Hepatocyte (in vitro differentiated cells): ENCODE results near the gene MALAT1. TPM values are rescaled to one million over a fixed set of nuclear protein-coding genes. Genes with fewer than 3 reads are reported as not detected.

Experiments
- DNase-seq: peaks from one replicate; pipeline ENCODE4 v3.0.0-alpha.2; 2016; ENCODE audit warnings: low spot score
- H2AFZ ChIP-seq: fragments of 200-600 bp; sonication (generic); 2 replicates; pipeline ENCODE4 v1.6.0; 2016; ENCODE audit warnings: antibody characterized with exemption, mild to moderate bottlenecking
- H3K27ac ChIP-seq: fragments of 200-600 bp; sonication (generic); 2 replicates; pipeline ENCODE4 v1.5.1; 2016; ENCODE audit warnings: mild to moderate bottlenecking
- H3K27me3 ChIP-seq: fragments of 200-600 bp; sonication (generic); 2 replicates; pipeline ENCODE4 v1.6.1; 2016
- H3K36me3 ChIP-seq: fragments of 200-600 bp; sonication (generic); replicated peaks from 2 replicates; pipeline ENCODE4 v1.5.1; 2016; ENCODE audit warnings: low read depth; ENCODE audit not compliant: insufficient read depth
- H3K4me1 ChIP-seq: fragments of 200-600 bp; sonication (generic); 2 replicates; pipeline ENCODE4 v1.5.1; 2016; ENCODE audit warnings: mild to moderate bottlenecking, moderate library complexity; ENCODE audit not compliant: insufficient read depth
- H3K4me2 ChIP-seq: fragments of 200-600 bp; sonication (generic); 2 replicates; pipeline ENCODE4 v1.6.0; 2016
- H3K4me3 ChIP-seq: fragments of 200-600 bp; sonication (generic); 2 replicates; pipeline ENCODE4 v1.5.1; 2016; ENCODE audit warnings: mild to moderate bottlenecking
- H3K79me2 ChIP-seq: fragments of 200-600 bp; sonication (generic); 2 replicates; pipeline ENCODE4 v1.6.0; 2017; ENCODE audit warnings: mild to moderate bottlenecking
- H3K9me2 ChIP-seq: fragments of 200-600 bp; sonication (generic); replicated peaks from 2 replicates; pipeline ENCODE4 v1.6.0; 2017; ENCODE audit warnings: mild to moderate bottlenecking; ENCODE audit not compliant: insufficient read depth
- H3K9me3 ChIP-seq: fragments of 200-600 bp; sonication (generic); 2 replicates; pipeline ENCODE4 v1.5.1; 2016; ENCODE audit warnings: low read depth, mild to moderate bottlenecking
- H4K20me1 ChIP-seq: fragments of 200-600 bp; sonication (generic); 2 replicates; pipeline ENCODE4 v1.6.0; 2016; ENCODE audit warnings: mild to moderate bottlenecking; ENCODE audit not compliant: insufficient read depth, poor library complexity, severe bottlenecking
- CTCF ChIP-seq: fragments of 200-600 bp; sonication (generic); IDR thresholded peaks from 2 replicates; pipeline ENCODE4 v1.5.1; 2016; ENCODE audit warnings: antibody characterized with exemption, mild to moderate bottlenecking; ENCODE audit not compliant: poor library complexity
- EZH2 ChIP-seq: fragments of 200-600 bp; sonication (generic); IDR thresholded peaks from 2 replicates; pipeline ENCODE4 v1.6.1; 2016; ENCODE audit warnings: antibody characterized with exemption, mild to moderate bottlenecking, borderline replicate concordance
- EZH2phosphoT487 ChIP-seq: fragments of 200-600 bp; sonication (generic); IDR thresholded peaks from one replicate; pipeline ENCODE4 v1.6.1; 2018; ENCODE audit warnings: antibody characterized with exemption, mild to moderate bottlenecking, low read depth, moderate library complexity; ENCODE audit not compliant: unreplicated experiment, severe bottlenecking
- WGBS: methylation state at CpG from one replicate; pipeline ENCODE4 v1.1.6; 2016; ENCODE audit warnings: low lambda C conversion rate; ENCODE audit errors: missing lambda C conversion rate; 5-methylcytosine and 5-hydroxymethylcytosine counted together
- polyA plus RNA-seq: library from polyadenylated mRNA; unstranded; fragments of >200 nt; fragmentation: Nextera tagmentation; extraction: Ambion mirVana; gene quantifications from 2 replicates; pipeline ENCODE4 v1.2.1, GENCODE V29; 2016
- total RNA-seq: library from RNA; depleted of rRNA; stranded (reverse); fragments of >200 nt; gene quantifications from 2 replicates; pipeline ENCODE4 v1.2.3, GENCODE V29; 2014

MALAT1 gene
- total and polyA plus RNA-seq, 2 experiments from 2014 or later, result 8,000 to 16,690 TPM

DNA sequence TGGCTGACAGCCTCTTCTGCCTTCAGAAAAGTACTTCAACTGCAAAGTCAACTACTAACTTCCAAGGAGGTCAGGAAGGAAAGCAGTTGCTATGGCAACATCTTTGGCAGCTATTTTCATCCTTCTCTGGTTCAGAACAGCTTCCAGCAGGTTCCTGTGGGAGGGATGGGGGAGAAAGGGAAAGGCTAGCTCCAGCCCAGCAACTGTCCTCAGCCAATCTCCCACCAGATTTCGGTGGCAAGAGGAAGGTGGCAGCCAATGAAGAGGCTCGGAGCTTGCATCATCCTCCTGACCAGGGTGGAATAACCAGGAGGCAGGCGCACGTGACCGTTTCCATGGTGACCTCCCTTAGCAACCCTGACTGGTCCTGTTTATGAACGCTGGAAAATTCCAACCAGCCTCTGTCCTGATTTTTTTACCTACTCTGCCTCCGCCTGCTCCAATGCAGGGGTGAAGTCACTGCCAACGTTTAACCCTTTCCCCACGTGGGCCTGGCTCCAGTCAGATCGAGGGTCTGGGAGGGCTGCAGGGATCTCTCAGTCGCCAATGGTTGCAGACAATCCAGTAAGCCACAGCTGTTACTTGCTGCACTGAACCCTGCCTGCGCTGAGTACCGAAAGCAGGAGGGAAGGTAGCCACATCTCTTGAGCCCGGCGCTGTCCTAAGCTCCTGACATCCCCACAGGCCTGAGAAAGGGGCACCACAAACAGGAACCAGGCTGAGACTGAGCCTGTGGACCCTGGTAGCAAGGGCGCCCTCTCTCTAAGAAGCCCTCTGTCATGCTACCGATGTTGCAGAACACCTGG lies 11.2 kb upstream of the MALAT1 start:
- no peaks in the 10 kb centered on the region for H3K9me3 ChIP-seq
- no peaks in the 10 kb centered on the region for H3K9me2 ChIP-seq
- DNase-seq, result peak; percentile 100
- TF ChIP-seq EZH2phosphoT487 (no peak), CTCF (no peak), EZH2 (no peak)
- H3K27me3 ChIP-seq, result no peaks in the 10 kb centered on the region
- no peaks in the 10 kb centered on the region for H3K36me3 ChIP-seq
- H3K79me2 ChIP-seq, result peaks cover 42% of the 10 kb centered on the region
- peak overlapping the region; percentile 67 for H3K4me2 ChIP-seq
- no peak overlapping the region for H3K4me3 ChIP-seq
- 6% methylated on average over 17 of the region's 17 CpGs for WGBS
- H2AFZ ChIP-seq, result no peak overlapping the region
- no peaks in the 10 kb centered on the region for H4K20me1 ChIP-seq
- H3K4me1 ChIP-seq, result peaks cover 77% of the 10 kb centered on the region
- peak overlapping the region; percentile 96 for H3K27ac ChIP-seq

DNA sequence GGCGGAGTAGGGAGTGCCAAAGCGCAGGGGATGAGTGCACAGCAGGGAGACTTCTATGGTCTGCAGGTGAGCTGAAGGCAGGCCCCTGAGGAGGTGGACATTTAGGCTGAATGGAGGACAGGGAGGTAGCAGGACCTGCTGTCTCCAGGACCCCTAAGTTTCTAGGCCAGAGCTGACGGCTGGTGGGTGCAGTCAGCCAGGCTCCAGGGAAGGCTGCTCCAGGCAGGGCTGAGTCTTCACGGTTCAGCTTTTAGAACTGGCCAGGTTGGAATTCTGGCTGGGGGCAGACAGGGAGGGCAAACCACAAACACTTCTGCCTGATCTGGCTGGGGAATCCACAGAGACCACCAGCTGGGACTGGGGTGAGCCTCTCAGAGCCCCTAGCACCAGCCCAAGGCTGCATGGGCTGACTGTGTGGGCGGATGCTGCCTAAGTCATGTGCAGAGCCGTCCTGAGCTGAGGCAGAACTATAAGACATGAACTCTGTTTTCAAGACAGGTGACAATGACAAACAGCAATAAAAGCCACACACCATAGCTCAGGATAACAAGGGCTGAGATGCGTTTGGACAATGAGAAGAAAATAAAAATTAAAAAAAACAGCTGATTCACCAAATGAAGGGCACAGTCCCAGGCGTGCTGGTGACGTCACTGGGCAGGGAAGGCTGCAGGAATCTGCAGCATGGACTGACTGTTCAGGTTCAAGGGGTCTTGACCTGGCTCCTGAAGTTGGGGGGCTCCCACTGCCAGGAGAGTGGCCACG lies 10.4 kb upstream of the MALAT1 start:
- no peak overlapping the region for H2AFZ ChIP-seq
- no peaks in the 10 kb centered on the region for H3K9me2 ChIP-seq
- H3K4me2 ChIP-seq, result peak overlapping the region; percentile 67
- no peaks in the 10 kb centered on the region for H3K9me3 ChIP-seq
- peaks cover 43% of the 10 kb centered on the region for H3K79me2 ChIP-seq
- no peaks in the 10 kb centered on the region for H4K20me1 ChIP-seq
- no peaks in the 10 kb centered on the region for H3K27me3 ChIP-seq
- DNase-seq, result peak; percentile 77
- WGBS, result 27% methylated on average over 10 of the region's 10 CpGs
- no peaks in the 10 kb centered on the region for H3K36me3 ChIP-seq
- no peak for TF ChIP-seq CTCF
- TF ChIP-seq EZH2, result no peak
- TF ChIP-seq EZH2phosphoT487, result no peak
- peaks cover 85% of the 10 kb centered on the region for H3K4me1 ChIP-seq
- H3K4me3 ChIP-seq, result no peak overlapping the region
- peak overlapping the region; percentile 96 for H3K27ac ChIP-seq

- H3K9me2 ChIP-seq, result no peaks in the 10 kb centered on the region
- WGBS, result 14% methylated on average over 10 of the region's 10 CpGs
- peak overlapping the region; percentile 67 for H3K4me2 ChIP-seq
- H2AFZ ChIP-seq, result no peak overlapping the region
- peaks cover 47% of the 10 kb centered on the region for H3K79me2 ChIP-seq
- H3K27me3 ChIP-seq, result no peaks in the 10 kb centered on the region
- H3K36me3 ChIP-seq, result no peaks in the 10 kb centered on the region
- H3K27ac ChIP-seq, result peak overlapping the region; percentile 96
- no peaks in the 10 kb centered on the region for H3K9me3 ChIP-seq
- no peak for TF ChIP-seq EZH2phosphoT487
- no peak for TF ChIP-seq CTCF
- no peak for TF ChIP-seq EZH2
- H3K4me1 ChIP-seq, result peaks cover 92% of the 10 kb centered on the region
- peak; percentile 86 for DNase-seq
- H3K4me3 ChIP-seq, result no peak overlapping the region
- no peaks in the 10 kb centered on the region for H4K20me1 ChIP-seq
Measured at GRCh38 chr11:65489035-65489705, 9.7 kb upstream of the MALAT1 start.
